Stimulated activated CD4-positive, alpha-beta T cell treated with anti-CD3 and anti-CD28 coated beads, Interleukin-1b, Interleukin-23, amount 100 ng/mL, for 24 hours (primary cell): Measurements from ENCODE around the gene TAF4.
"Not testable (repeated sequence)": the region's sequence is repeated elsewhere in the genome, so short reads cannot be mapped to it uniquely, and the experiment has no call there.

Experiments used
- DNase-seq, 4 experiments: peaks; one replicate each; pipeline ENCODE4 v3.0.0-alpha.2; 2020; ENCODE audit warnings: low read depth in 4 of 4, low spot score in 1 of 4

The TAF4 gene

DNA sequence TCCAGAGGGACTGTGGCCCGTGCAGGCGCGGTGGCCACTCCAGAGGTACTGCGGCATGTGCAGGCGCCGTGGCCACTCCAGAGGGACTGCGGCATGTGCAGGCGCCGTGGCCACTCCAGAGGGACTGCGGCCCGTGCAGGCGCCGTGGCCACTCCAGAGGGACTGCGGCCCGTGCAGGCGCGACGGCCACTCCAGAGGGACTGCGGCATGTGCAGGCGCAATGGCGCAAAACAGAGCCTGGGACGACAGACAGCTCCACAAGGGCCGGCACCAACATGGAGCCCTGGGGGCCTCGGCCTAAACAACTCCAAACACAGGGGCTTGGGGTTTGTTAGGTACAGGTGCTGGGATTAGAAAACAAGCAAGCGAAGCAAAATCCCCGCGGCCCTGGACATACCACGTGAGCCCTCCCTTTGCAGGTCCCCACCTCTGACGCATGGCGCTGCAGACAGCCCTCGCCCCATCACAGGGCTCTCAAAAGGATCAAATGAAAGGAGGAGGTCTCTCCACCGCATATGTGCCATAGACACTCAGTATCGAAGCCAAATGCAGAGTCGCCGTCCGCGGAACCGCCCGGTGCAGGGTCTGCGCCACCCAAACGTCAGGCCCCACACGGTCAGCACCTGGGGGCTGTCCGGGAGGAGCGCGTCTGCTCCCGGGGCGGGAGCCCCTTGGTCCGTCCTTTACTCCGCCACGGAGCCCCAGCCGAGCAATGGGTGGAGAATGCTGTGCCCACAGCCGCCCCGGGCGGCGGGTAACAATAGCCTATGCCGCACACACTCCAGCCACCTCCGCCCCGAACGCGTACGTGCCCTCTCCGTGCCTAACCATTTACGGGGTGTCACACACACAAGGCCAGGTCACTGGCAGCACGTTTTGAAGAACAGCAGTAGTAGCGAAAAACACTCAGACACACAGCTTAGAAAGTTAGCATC, 85.7 kb downstream of the TAF4 start:
- DNase-seq: no peak

DNA sequence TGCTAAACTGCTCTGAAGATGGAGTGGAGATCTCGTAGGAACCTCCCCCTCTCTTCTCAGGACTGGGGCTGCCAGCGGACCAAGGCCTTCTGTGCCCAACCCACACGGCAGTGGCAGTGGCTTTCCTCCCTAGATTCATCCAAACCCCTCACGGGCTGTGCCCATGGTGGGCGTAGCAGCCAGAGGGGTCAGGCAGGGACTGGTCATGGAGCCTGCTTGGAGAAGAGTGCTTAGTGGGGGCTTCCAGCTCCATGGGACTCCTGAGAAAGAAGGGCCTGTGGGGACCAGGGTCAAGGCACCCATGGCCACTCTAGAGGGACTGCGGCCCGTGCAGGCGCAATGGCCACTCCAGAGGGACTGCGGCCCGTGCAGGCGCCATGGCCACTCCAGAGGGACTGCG, 86.6 kb downstream of the TAF4 start:
- DNase-seq: no peak

DNA sequence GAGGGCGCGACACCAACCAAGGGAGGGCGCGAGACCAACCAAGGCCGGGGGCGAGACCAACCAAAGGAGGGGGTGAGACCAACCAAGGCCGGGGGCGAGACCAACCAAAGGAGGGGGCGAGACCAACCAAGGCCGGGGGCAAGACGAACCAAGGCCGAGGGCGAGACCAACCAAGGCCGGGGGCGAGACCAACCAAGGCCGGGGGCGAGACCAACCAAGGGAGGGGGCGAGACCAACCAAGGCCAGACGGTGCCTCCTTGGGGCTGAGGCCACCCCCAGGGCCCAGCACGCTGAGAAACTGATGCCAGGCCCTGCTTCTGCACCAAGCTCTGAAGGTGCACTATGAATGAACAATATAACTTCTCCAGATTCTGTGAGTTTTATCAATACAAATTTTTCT, 87.2 kb downstream of the TAF4 start:
- no peak for DNase-seq

DNA sequence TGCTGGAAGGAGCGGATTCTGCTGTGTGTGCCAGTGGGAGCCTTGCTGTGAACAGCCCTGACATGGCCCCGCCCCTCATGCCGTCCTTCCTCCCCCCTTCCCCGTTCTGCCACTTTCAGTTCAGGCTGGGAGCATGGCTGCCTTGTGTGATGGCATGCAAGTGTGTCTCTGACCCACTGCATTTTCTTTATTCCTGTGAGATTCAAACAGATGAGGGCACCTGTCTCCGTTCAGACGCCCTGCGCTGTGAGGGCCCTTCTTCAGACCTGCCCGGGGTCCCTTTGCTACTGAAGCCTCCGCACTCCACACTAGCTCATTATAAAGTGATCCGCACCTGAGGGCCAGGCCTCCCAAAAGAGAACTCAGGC, 88.3 kb downstream of the TAF4 start:
- DNase-seq: no peak

DNA sequence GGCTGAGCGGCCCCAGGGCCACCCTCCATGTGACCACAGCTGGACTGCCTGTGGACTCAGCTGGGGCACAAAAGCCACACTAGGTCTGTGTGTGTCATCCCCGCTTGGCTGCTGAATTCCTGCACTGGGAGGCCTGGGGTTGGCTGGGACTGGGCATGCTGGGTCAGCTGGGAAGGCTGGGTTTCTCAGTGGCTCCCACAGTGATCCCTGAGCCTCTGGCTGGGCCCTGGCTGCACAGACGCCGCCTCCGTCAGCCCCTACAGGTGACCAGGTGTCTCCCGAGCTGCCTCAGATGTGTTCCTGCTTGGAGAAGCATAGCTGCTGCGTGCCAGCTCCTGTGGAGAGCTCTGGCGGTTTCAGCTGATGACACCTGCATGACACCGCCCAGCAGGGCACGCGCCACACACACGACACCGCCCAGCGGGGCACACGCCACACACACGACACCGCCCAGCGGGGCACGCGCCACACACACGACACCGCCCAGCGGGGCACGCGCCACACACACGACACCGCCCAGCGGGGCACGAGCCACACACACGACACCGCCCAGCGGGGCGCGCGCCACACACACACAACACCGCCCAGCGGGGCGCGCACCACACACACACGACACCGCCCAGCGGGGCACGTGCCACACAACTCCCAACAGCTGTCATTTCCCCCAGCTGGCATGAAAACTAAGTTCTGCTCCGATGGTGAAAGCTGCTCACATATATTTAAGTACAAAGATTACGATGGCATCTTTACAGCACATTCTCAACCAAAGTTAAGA, 88.8 kb downstream of the TAF4 start:
- no peak for DNase-seq

DNA sequence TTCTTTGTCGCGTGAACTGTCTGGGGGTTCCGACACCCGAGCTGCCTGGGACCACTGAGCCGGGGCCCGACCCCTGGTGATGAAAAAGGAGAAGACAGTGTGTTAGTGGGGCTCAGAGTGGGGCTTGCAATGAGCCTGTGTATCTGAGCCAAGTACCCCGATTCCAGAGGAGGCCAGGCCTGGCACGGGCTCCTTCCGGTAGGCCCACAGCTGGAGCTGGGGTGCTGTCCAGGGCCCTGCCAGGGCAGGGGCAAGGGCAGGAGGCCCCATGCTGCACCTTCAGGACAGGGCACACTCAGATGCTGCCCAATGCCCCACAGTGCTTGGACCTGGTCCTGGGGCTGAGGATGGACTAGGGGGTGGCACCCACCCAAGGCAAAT, 89.4 kb downstream of the TAF4 start:
- DNase-seq: no peak

DNA sequence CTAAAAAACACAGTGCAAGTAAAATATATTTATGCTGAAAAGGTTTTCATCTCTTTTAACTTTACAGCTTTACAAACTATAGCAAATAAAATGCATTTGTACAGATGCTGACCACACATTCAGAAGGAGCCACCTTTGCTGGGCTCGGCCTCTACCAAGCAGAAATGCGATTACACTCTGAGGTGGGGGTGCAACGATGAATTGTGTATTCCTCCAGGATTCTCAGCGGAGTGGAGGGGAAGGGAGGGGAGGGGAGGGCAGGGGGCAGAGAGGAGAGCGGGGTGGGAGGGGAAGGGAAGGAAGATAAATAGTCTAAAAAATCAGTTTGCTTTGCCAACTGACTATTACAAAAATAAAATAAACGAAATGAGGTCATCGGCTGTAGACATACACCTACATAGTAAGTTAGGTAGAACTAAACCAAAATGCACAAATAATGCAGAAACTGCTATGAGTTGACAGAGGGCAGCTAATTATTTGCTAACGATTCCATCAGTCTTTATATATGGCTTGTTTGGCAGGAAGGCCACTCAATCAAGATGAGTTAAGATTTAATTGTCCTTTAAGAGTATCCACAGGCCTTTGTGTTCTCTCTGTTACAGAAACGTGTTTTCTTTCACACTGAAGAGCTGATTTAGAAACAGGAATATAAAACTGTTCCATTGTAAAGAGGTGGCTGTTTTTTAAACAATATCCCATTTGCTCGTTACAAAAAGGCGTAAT, 90.1 kb downstream of the TAF4 start:
- DNase-seq: no peak

DNA sequence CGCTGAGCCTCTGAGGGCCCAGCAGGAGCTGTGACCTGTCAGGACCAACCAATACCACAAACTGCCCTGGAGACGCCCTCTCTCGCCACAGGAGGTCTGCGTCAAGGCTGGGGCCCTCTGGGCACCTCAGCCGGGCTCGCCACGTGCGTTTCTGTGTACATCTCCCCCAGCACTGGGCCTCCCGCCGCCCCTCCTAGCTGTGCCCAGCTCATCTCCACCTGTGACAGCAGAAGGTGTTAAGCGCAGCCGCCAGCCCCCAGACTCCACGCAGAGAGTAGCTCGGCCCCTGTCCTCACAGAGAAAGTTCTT, 91.4 kb downstream of the TAF4 start:
- no peak for DNase-seq

DNA sequence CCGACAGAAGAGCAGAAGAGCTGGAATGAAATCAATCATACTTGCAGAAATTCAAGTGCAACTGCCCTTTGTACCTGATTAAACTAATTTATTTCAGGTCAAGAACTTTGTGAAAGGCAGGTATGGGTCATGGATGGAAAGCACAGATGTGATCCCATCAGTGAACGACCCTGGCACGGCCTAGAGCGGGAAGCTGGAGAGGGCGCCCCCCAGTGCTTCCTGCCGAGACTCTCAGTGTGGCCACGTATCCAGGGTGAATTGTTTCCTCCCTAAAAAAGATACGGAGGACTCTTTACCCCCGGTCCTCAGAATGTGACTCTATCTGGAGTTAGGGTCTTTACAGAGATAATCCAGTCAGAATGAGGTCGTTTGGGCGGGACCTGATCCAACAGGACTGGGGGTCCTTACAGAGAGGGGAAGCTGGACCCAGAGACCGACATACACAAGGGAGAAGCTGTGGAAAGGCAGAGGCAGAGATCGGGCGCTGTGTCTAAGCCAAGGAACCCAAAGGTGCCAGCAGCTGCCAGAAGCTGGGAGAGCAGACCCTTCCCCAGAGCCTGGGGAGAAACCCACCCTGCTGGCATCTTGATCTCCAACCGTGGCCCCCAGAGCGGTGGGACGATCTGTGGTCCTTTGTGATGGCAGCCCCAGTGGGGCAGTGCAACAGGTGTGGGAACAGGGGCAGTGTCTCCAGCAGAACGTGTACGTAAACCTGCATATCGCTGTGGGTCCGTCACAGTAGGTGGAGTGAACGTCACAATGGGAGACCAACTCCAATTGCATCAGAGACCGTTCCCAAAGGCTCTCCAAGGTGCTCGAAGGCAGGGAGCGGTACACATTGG, 91.9 kb downstream of the TAF4 start:
- DNase-seq: no peak

DNA sequence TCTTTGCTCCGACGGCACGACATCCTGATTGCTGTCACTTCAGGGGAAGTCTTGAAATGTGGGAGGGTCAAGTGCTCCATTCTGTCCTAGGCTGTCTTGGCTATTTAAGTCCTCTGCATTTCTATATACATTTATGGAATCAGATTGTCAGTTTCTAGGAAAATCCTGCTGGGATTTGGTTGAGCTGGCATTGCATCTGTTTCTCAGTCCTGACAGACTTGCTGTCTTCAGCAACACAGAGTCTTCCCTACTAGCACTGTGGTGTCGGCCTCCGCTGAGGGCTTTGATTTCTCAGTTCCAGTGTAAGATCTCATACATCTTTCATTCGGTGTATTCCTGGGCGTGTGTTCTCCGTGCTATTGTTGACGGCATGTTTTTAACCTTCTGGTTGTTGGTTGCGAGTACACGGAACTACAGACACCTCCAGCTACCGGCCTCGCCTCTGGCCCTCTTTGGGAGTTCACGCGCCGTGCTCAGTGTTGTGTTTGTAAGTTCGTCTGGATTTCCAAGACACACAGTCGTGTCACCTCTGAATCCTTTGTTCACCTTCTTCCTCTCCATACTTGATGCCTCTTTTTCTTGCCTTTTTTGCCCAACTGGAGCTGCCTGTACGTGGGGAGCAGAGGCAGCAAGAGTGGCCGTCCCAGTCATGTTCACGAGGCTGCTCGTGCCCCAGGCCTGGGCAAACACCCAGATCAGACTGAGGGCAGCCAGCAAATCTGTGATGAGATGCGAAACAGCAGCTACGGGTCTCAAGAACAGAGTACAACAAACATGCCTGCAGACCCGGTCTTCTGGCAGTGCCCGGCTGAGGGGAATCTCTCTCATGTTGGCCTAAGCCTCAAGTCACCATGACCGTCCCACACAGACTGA, 92.8 kb downstream of the TAF4 start:
- no peak for DNase-seq

DNA sequence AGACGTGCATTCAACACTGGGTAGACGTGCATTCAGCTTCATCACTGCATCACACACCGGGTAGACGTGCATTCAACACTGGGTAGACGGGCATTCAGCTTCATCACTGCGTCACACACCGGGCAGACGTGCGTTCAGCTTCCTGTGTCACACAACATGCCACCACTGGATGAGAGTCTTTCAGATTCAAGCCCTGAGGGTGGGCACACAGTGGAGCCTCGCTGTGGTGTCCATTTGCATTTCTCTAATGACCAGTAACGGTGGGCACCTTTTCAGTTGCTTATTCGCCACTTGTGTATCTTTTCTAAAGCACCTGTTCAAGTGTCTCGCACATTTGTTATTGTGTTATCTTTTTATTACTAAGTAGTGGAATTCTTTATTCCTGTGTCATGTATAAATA, 94.1 kb downstream of the TAF4 start:
- DNase-seq: not testable (repeated sequence)

DNA sequence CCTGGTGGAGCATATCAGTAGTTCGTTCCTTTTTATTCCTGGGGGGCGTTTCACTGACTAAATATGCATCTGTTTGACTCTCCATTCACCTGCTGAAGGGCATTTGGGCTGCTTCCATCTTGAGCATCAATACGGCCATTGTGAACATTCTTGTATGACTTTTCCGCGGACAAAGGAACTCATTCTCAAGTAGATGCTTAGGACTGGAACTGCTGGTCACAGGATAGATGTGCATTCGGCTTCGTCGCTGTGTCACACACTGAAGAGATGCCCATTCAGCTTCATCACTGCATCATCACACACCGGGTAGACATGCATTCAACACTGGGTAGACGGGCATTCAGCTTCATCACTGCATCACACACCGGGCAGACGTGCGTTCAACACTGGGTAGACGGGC, 95.3 kb downstream of the TAF4 start:
- DNase-seq: no peak

DNA sequence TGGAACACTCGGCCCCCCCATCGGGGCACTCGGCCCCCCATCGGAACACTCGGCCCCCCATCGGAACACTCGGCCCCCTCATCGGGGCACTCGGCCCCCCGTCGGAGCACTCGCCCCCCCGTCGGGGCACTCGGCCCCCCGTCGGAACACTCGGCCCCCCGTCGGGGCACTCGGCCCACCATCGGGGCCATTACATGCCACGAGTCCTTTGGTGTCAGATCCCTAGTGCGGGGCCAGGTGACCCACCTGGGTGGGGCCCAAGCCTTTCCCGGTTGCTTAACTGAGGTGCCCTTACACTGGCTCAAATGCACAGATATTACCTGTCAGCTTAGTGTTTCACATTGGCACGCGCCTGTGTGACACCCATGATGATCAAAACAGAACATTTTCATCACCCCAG, 95.9 kb downstream of the TAF4 start:
- DNase-seq: no peak

DNA sequence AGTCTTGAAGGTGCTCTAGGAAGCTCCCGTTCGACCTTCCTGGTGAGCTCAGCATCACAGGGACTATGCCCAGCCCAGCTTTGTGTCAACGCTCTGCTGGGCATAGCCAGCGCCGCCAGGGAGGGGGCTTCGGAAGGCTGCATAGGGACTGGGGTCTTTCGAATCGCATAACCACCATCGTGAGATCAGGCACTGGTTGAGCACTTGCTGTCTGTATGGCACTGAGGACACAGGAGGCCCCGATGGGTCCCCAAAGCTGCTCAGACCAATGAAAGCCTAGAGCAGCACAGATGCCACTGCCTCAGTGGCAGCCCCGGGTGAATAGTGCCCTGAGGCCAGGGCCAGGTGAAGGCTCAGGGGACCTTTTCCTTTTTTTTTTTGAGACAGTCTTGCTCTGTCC, 96.7 kb downstream of the TAF4 start:
- DNase-seq: no peak

DNA sequence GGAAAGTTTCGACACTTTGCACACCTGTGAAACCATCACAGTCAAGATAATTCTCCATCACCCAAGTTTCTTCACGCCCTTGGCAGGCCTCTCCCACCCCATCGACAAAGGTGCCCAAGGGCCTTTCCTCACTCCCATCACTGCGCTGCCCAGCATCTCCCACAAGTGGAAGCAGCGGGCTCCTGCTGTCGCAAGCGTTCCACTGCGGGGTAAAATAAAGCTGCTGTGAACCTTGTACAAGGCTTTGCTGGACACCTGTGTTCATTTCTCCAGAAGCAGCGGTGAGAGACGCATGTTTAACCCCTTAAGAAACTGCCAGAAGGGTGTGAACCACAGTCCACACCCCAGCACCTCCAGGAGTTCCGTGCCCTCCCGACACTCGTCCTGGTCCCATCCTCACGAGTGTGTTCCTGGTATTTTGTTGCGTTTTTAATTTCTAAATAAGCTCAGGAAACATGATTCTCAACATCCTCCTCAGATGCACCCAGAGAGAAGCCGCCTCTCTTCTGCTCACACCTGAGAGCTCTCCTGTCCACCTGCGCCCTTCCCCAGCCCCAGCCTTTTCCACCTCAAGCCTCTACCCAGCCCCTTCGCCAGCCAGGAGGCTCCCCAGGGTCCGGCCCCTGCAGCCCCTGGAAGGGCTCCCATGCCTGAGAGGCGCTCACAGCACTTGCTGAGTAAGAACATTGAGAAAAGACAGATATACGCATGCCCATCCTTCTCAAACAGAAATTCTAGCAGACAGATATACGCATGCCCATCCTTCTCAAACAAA, 97.5 kb downstream of the TAF4 start:
- DNase-seq: no peak

DNA sequence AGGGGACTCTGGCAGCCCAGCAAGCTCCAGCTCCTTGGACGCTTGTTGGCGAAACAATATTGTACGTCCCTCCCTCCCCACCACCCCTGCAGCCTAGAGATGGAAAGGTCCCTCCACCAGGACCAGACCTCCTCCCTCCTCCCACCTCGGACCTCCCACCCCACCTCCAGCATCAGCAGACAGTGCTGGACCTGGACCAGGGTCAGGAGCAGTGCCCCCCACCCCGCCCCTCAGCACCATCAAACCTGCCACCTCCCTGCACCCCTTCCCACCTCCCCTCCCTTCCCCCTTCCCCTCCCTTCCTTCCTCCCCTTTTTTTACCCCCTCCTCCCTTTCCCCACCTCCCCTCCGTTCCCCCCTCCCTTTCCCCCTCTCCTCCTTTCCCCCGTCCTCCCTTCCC, 98.4 kb downstream of the TAF4 start:
- no peak for DNase-seq

DNA sequence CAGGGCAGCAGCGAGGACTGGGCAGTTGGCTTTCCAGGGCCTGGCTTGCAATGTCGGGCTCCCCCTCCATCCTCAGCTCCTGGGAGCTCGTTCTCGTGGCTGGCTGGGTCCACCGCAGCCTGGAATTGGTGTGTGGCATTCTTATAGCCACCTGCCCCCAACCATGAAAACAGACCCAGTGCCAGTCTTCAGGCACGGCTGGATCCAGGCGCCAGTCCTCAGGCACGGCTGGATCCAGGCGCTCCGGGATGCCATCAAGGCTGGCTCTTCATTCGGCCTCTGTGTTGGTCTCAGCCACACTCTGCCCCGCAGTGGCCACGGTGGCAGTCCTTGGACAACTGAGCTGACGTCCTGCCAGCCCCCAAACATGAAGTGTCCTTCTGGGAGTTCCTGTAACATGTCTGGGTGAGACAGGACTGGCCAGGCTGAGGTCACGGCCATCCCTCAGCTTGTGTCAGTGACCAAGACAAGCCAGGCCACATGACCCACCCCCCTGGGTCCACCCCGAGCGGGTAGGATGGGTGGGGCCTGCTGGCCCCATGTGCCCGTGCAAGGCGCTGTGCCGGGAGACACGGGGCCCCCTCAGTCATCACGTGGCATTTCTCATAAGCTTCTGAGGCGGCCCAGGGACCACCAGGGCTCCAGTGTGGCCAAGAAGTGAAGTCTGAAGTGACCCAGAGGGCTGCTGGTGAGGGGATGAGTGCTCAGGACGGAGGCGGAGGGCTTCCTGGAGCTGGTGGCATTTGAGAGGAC, 99.0 kb downstream of the TAF4 start:
- no peak for DNase-seq

DNA sequence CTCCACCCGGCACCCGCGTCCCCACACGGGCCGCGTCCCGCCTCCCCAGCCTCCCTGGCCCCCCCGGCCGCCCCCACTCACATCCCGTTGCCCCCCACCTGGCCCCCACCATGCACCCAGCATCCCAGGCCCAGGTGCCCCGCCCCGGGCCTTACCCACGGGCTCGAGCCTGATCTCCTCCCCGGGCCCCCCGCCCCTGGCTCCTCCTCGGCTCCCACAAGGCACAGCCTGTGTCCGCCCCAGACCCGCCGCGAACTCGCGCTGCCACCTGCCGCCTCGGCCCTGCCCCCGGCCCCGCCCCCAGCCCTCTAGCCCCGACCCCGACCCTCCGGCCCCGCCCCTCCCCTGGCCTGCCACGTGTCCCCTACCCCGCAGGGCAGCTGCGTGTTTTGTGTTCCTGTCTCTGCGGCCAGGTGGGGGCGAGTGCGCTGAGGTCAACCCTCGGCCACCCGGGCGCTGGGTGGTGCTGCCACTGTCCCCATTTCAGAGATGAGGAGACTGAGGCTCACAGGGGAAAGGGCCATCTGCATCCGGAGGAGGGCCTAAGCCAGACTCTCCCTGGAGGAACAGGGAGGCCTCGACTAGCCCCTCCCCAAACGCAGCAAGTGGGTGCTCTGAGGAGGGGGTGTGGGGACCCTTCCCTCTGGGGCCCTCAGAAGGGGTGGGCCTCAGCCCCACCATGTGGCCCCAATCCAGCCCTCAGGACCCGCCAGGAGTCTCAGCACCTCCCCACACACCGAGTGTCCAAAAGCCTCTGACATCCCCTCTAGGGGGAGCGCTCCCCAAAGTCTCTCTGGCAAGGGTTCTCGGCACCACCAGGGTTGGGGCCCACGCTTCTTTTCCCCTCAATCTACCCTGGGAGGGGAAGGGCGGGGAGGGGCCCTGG, 99.8 kb downstream of the TAF4 start:
- no peak for DNase-seq
